HG03159 (cell line): ENCODE results near the gene TMEM240.
"Not testable (repeated sequence)": the region's sequence is repeated elsewhere in the genome, so short reads cannot be mapped to it uniquely, and the experiment has no call there.

Source experiments
- ATAC-seq: cut with Tn5 transposase; IDR thresholded peaks from one replicate; pipeline ENCODE4 v1.9.1; 2021; ENCODE audit warnings: mild to moderate bottlenecking, moderate library complexity; ENCODE audit not compliant: unreplicated experiment

Gene TMEM240

DNA sequence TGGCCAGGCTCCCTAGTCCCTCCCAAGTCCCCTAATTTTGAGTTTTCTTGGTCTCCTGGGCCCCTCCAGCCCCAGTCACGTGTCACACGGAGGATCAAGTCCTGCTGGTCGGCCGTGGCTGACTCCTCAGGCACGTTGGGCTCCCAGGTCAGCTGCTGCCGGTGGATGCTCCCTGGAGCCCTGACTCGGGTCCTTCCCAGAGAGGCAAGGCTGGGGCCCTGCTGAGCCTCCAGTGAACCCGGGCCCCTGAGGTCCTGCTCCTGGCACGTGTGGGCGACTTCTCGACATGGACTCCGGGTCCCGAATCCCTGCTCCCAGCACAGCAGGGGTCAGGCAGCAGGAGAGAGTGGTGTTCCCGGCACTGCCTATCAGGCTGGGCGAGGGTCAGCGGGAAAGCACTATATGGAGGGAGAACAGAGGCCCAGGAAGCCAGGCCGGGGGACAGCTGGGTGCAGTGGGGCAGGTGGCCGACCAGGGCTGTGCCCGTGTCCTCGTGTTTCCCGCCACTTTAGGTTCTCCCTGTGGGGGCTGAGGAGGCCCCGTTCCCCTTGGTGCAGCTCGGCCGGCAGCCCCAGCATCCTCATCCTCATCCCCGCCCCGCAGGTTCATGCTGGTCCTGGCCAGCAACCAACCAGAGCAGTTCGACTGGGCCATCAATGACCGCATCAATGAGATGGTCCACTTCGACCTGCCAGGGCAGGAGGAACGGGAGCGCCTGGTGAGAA is 13.2 kb downstream of the TMEM240 start:
- no peak for ATAC-seq

DNA sequence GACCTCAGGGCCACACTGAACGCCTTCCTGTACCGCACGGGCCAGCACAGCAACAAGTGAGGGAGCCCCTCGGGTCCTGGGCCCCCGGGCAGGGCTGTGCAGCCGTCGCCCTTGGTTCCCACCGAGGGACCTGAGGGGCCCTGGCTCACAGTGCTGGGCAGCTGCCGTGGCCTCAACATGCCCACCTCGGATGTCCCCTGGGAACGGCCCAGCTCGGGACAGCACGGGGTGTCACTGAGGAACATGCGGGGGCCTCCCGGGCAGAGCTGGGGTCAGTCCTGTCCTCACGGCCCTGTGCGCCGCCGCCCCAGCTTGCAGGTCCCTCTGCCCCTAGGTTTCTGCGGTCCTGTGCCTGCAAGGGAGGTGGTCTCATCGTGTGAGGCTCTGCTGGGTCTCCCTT is 13.9 kb downstream of the TMEM240 start:
- ATAC-seq = not testable (repeated sequence)

DNA sequence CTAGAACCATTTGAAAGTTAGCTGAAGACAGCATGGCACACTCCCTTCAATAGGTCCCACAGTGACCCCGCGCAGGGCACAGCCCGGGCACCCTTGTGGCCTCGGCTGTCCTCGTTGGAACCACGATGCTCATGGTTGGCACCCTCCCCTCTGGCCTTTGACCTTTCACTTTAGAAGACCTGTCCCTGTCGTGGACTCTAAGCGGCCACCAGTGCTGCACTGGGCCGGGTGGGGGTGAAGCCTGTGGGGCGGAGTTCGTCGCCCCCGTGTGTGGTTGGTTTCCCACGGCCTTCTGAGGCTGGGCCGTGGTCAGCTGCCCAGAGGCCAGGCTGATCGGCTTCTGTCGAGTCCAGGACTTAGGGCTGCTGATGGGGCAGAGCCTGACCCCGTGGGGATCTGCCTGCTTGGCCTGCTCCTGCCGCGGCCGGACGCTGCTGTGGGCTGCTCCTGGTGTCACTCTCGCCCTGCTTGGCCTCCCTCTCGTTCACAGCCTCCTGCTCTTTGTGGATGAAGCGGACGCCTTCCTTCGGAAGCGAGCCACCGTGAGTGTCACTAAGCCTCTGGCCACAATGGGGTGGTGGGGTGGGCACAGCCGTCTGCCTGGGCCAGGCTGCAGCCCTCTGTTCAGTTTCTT is 15.6 kb downstream of the TMEM240 start:
- ATAC-seq = not testable (repeated sequence)

DNA sequence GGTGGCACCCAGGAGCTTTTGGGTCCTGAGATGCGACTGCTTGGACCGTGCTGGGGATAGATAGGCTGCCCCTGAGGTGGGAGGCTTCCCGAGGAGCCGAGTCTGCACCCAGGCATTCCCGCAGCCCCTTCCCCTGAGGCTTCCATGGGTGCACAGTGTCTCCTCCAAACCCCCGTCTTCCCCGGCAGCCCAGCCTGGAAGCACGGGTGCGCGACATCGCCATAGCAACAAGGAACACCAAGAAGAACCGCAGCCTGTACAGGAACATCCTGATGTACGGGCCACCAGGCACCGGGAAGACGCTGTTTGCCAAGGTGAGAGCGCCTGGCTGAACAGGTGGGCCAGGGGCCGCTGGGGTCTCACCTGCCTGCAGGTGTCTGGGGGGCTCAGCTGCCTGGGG is 16.8 kb downstream of the TMEM240 start:
- not testable (repeated sequence) for ATAC-seq

DNA sequence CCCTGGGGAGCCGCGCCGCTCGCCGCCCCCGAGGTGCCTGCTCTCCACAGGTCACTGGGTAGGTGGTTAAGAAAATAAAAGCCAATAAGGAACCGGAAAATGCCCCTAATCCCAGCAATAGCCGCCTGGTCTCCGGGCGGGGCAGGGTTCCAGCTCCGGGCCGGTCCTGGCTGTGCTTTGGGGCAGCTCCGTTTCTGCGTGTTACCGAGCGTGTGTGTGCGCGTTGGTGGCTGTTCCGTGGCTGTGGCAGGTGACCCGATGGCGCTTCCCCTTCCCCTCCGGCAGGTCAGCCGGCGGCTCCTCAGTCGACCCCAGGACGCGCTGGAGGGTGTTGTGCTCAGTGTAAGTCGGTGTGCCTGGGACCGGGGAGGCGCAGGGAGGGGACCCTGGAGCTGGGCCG is 17.2 kb downstream of the TMEM240 start:
- ATAC-seq = not testable (repeated sequence)

DNA sequence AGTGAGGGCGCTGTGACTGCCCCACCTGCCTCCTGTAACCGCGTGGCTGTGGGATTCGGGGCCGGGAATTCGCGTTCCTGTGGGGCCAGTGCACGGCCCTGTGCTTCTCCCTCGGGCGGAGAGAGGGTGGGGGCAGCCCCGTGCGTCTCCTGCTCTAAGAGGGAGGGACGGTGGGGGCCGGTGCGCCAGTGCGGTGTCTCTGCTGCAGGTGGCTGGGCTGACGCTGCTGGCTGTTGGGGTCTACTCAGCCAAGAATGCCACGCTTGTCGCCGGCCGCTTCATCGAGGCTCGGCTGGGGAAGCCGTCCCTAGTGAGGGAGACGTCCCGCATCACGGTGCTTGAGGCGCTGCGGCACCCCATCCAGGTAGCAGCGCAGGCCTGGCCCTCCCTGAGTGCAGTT is 17.9 kb downstream of the TMEM240 start:
- ATAC-seq = not testable (repeated sequence)

DNA sequence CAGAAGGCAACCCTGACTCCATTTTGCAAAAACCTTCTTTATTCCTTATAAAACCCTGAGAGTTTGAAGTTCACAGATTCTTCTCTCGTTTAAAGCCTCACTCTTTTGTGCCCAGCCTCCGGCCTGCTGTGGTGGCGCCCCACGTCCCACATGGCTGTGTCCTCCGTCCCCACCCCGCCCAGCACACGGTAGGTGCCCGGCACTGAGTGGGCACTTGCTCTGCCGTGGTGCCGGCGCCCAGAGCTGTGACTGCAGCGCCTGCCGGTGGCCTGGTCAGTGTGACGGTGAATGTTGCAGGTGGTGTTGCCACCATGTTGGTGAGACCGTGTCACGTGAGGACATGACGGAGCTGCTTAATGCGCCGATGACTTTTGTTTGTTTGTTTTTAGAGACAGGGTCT is 19.1 kb downstream of the TMEM240 start:
- no peak for ATAC-seq

DNA sequence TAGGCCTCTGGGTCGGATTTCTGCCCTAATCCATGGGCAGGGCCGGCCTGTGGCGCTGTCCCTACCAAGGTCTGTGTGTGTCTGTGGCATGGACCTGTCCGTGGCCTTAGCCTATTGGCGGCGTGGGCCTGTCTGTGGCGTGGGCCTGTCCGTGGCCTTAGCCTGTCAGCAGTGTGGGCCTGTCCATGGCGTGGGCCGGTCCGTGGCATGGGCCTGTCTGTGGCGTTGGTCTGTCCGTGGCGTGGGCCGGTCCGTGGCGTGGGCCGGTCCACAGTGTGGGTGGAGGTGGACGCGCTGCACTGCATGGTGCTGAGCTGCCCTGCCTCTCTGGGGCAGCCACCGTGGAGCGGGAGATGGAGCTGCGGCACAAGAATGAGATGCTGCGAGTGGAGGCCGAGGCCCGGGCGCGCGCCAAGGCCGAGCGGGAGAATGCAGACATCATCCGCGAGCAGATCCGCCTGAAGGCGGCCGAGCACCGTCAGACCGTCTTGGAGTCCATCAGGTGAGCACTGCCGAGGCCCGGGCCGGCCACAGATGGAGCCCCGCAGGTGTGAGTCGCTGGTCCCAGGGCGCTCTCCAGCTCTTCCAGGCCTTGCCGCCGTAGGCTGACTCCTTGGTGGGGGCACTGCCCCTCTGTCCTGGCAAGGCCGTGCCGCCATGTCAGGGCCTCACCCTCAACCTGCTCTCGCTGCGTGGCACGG is 20.5 kb downstream of the TMEM240 start:
- ATAC-seq = not testable (repeated sequence)

DNA sequence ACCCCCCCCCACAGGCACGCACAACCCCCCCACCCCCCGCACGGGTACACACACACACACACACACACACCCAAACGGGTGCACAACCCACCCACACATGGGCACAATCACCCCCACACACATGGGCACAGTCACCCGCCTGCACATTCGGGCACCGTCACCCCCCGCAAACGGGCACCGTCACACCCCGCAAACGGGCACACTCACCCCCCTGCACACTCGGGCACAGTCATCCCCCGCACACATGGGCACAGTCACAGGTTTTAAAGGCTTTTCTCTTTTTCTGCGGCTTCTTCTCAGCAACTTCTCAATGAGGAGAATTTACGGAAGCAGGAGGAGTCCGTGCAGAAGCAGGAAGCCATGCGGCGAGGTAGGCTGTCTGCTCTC is 21.8 kb downstream of the TMEM240 start:
- not testable (repeated sequence) for ATAC-seq

DNA sequence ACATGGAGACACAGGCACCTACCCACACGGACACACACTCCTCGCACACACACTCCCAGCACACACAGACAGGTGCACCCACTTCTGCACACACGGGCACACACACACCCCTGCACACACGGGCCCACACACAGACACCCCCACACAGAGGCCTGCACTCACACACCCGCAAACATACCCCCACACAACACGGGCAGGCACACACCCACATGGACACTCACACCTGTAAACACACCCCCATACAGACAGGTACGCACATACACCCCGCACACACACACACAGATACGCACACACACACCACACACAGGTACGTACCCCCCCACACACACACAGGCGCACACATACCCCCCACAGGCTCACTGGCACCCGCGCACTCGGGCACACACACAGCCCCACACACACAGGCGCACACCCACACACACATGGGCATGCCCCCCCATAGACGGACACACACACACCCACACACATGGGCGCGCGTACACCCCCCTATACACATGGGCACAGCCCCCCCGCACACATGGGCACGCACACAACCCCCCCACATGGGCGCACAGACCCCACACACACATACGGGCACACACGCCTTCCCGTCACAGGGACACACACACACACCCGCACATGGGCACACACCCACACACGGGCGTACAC is 22.3 kb downstream of the TMEM240 start:
- ATAC-seq = no peak

DNA sequence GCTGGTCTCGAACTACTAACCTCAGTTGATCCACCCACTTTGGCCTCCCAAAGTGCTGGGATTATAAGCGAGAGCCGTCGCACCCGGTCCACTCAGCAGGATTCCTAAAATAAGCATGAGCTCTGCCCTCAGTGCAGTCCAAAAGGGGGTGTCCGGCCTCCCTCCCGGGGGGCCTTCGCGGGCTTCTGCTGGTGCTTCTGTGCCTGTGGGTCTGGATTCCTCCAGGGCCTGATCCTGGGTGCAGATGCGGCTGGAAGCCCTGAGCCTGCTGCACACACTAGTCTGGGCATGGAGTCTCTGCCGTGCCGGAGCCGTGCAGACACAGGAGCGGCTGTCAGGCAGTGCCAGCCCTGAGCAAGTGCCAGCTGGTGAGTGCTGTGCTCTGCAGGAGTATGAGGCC is 23.5 kb downstream of the TMEM240 start:
- ATAC-seq = not testable (repeated sequence)

DNA sequence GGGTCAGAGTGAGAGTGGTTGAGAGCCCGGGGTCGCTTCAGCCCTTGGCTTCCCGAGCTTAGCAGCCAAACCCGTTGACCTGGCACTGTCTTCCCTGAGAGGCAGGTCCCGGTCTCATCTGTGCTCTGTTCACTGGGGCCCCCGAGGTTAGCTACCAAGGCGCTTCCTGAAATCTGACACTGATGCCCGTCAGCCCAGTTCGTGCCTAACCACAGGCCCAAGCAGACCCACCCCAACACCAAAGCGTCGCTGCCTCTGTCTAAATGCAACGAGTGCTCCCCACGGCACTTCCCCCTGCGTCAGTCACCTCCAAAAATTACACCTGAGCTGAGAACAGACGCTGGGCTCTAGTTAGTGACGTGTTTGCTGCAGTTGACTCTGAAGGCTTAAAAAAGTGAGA is 26.0 kb downstream of the TMEM240 start:
- ATAC-seq = not testable (repeated sequence)

DNA sequence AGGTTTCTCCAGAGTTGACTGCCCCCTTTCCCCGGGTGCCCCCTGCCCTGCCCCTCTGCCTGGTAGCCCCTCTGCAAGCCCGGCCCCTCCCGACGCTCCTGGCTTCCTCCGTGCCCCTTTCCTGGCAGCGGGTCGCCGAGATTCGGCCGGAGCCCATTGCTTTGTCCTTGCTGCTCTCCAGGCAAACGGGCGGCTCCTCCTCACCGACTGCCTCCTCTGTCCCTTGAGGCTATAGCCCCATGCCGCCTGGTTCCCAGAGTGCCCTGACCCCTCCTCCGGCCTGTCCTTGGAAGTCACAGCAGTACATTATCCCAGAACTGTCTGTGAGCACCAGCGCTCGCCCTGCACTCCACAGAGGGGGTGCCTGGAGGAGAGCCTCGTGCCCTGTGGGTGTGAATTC is 26.7 kb downstream of the TMEM240 start:
- ATAC-seq = not testable (repeated sequence)

DNA sequence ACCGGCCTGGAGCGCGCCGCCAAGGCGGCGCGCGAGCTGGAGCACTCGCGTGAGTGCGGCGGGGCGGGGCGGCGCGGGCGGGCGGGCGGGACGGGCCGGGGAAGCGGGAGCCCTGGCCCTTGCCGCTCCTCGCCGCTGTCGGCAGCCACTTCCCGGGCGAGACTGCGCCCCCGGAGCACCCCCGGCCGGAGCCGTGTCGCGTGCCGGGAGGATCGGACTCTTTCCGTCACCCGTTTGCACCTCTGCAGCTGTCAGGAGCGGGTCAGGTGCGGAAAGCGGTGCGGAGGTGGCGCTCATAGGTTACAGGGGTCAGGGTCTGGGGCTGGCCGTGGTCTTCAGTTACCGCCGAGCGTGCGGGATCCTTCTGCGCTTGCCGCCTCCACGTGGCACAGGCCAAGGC is 28.0 kb downstream of the TMEM240 start:
- ATAC-seq = not testable (repeated sequence)

DNA sequence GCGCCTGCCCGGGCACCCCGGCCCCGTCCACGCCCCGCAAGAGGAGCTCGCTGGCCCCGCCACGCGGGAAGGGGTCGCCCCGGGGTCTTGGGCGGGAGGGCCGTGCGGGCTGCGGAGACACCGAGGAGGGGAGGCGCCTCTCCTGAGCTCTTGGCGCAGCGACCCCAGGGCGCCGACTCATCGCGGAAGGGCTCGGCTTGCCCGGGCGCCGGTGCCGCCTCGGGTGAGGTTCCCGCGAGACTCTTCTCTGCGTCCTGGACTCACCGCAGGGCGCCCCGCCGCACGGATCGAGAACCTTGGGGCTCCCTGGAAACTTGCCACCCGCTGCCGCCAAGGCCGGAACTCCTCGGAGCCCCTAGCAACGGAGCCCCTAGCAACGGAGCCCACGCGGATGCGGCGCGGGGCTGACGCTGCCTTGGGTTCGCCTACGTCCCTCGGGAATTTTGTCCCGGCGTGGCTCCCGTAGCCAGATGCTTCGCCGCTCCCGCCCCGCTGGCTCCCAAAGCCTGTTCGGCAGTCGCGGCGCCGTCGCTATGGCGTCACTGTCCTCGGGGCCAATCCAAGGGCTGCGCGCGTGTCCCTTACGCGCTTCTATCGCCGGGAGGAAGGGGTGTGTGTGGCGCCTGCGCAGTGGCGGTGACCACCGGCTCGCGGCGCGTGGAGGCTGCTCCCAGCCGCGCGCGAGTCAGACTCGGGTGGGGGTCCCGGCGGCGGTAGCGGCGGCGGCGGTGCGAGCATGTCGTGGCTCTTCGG is 28.7 kb downstream of the TMEM240 start, which contains the start of gene ATAD3A:
ATAD3A (plus strand) TSS at position 630 of the 753 bp plus-strand sequence; CDS start at position 737, 107 bp downstream.
- peak; percentile 78 for ATAC-seq

DNA sequence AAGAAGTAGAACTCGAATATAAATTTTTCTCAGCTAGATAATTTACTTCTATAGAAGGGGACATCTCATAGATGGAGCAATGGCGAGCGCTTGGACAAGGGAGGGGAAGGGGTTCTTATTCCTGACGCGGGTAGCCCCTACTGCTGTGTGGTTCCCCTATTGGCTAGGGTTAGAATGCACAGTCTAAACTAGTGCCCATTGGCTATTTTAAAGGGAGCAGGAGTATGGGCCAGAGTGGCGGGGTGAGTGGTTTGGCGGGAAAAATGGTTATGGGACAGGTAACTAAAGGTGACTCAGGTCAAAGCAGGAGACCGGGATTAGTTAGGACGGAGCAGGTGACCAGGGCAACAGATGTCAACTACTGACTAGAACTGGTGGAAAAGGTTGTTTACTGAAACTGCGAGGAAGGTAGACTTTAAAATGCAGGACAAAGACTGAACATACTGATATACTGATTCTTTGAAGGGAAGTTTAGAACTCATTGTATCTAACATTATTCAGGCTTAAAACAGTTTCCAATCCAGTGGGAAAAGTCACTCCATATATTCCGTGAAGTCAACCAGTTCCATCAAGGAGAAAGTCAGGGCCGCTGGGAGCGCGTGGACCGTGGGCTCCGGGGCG is 29.4 kb downstream of the TMEM240 start:
- no peak for ATAC-seq

DNA sequence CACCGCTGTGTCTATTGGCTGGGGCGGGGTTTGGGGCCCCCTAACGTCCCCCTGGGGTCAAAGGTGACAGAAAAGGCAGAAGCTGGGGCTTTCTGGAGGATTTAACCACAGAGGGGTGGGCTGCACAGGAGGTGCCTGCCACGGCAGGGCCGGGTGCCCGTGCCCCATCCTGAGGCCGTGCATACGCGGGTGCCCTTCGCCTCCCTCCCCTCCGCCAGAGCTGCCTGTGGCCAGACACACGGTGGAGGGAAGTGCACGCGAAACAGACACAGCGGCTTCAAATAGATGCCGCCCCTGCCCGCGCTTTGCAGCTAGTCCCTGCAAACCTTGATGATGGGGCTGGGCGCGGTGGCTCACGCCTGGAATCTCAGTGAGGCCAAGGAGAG is 31.0 kb downstream of the TMEM240 start:
- ATAC-seq = not testable (repeated sequence)

DNA sequence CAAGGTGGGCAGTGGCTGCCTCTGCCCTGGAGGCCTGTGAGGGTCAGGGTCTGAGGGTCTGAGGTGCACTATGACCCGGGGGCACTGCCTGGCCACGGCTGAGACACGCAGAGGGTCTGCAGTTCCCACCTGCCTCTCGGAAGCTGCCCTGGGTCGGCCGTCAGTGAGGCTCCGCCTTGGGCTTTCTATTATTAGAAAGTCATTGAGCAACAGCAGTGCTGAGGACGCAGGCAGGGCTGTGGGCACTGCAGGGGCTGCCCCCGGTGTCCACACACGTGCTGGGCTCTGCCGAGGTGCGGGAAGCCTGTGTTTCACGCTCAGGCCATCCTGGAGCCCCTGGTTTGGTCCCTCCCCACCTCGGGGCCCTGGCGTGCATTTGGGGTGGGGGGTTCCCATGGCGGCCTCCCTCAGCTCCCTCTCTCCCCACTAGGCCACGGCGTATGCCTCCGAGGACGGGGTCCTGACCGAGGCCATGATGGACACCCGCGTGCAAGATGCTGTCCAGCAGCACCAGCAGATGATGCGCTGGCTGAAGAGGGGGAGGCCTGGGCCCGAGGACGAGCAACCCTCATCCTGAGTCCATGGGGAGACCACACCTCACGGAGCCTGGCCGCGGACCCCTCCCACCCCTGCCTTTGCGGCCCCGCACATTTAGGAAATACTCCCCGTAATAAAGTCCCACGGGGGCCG is 31.5 kb downstream of the TMEM240 start:
- ATAC-seq = not testable (repeated sequence)

DNA sequence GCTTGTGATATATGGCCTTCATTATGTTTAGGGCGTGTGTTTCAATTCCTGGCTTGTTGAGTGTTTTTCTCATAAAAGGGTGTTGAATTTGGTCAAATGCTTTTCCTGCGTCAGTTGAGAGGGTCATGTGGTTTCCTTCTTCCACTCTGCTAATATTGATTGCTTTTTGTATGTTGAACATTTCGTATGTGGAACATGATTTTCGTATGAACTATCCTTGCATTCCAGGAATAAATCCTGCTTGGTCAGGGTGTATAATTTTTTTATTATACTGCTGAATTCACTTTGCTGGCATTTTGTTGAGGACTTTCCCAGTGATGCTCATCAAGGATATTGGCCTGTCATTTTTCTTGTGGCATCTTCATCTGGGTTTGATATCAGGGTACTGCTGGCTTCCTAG is 33.1 kb downstream of the TMEM240 start:
- no peak for ATAC-seq

DNA sequence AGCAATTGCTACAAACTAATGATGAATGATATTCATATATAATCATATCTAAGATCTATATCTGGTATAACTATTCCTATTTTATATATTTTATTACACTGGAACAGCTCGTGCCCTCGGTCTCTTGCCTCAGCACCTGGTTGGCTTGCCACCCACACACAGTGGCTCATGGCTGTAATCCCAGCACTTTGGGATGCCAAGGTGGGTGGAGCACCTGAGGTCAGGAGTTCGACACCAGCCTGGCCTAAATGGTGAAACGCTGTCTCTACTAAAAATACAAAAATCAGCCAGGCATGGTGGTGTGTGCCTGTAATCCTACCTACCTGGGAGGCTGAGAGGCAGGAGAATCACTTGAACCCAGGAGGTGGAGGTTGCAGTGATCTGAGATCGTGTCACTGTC is 34.6 kb downstream of the TMEM240 start:
- ATAC-seq = not testable (repeated sequence)
